Activated CD8-positive, alpha-beta memory T cell treated with anti-CD3 and anti-CD28 coated beads for 36 hours (primary cell): Measurements from ENCODE around the gene FBXW7. TPM values are rescaled to one million over a fixed set of nuclear protein-coding genes. Genes with fewer than 3 reads are reported as not detected.

Source experiments
- CTCF ChIA-PET: fragments of 350-600 bp; sonication (Branson Sonifier 250); formaldehyde crosslinking; loops from one replicate; lab custom pipeline; 2021; ENCODE audit warnings: antibody characterized with exemption; lab: Charles Lee
- POLR2A ChIA-PET: fragments of 350-600 bp; sonication (Branson Sonifier 250); formaldehyde crosslinking; loops from one replicate; lab custom pipeline; 2021; ENCODE audit warnings: antibody characterized with exemption; lab: Charles Lee
- total RNA-seq, 2 experiments: library from RNA; stranded (reverse); gene quantifications; one replicate each; pipeline ENCODE4 v1.2.3, GENCODE V29; 2021

FBXW7 gene
- total RNA-seq, 2 experiments from 2014 or later = 36.1 to 38.9 TPM

- POLR2A ChIA-PET = no interaction called here
- CTCF ChIA-PET = interaction anchor here (0.6 to 1.0 kb wide), 2 partner anchors 95 to 181 kb away, joined by 3 read pairs; no protein-coding TSS in a partner anchor
Measured at GRCh38 chr4:152459326-152459725, 76.6 kb downstream of the FBXW7 start.

- POLR2A ChIA-PET = interaction anchor here (0.8 kb wide), 1 partner anchor 1360 kb away, joined by 3 read pairs; the partner anchor contains the start of gene RPS3A
- CTCF ChIA-PET = interaction anchor here (0.6 to 1.0 kb wide), 3 partner anchors 95 to 356 kb away, joined by 3 to 4 read pairs (median 3); no protein-coding TSS in a partner anchor
Measured at GRCh38 chr4:152458801-152459302, 77.0 kb downstream of the FBXW7 start.

- CTCF ChIA-PET = interaction anchor here (1.1 kb wide), 1 partner anchor 25 kb away, joined by 3 read pairs; no protein-coding TSS in a partner anchor
Measured at GRCh38 chr4:152456609-152457008, 79.3 kb downstream of the FBXW7 start.

GRCh38 chr4:152455311-152455710, 80.6 kb downstream of the FBXW7 start:
- POLR2A ChIA-PET = no interaction called here
- CTCF ChIA-PET = interaction anchor here (0.8 kb wide), 1 partner anchor 229 kb away, joined by 3 read pairs; no protein-coding TSS in a partner anchor

More at GRCh38 chr4:152456609-152457008, 79.3 kb downstream of the FBXW7 start:
- POLR2A ChIA-PET = no interaction called here

- ChIA-PET CTCF (interaction anchor here (0.6 to 1.0 kb wide), 3 partner anchors 9 to 230 kb away, joined by 3 read pairs; no protein-coding TSS in a partner anchor), POLR2A (no interaction called here)
Measured at GRCh38 chr4:152454398-152455011, 81.4 kb downstream of the FBXW7 start.

- ChIA-PET POLR2A (no interaction called here), CTCF (interaction anchor here (0.6 kb wide), 1 partner anchor 32 kb away, joined by 4 read pairs; no protein-coding TSS in a partner anchor)
Measured at GRCh38 chr4:152451496-152451895, 84.4 kb downstream of the FBXW7 start.

- ChIA-PET POLR2A (no interaction called here), CTCF (no interaction called here)
Measured at GRCh38 chr4:152448854-152449253, 87.0 kb downstream of the FBXW7 start.

GRCh38 chr4:152448038-152448707, 87.7 kb downstream of the FBXW7 start:
- CTCF ChIA-PET = no interaction called here
- POLR2A ChIA-PET = no interaction called here

- CTCF ChIA-PET = no interaction called here
- POLR2A ChIA-PET = no interaction called here
Measured at GRCh38 chr4:152443859-152444258, 92.0 kb downstream of the FBXW7 start.

- ChIA-PET CTCF (no interaction called here), POLR2A (no interaction called here)
Measured at GRCh38 chr4:152437561-152437960, 98.3 kb downstream of the FBXW7 start.

GRCh38 chr4:152436384-152436783, 99.5 kb downstream of the FBXW7 start:
- ChIA-PET POLR2A (no interaction called here), CTCF (no interaction called here)

GRCh38 chr4:152434011-152434410, 101.9 kb downstream of the FBXW7 start:
- POLR2A ChIA-PET = no interaction called here
- CTCF ChIA-PET = interaction anchor here (1.1 kb wide), 1 partner anchor 201 kb away, joined by 3 read pairs; no protein-coding TSS in a partner anchor

GRCh38 chr4:152431784-152432183, 104.1 kb downstream of the FBXW7 start:
- CTCF ChIA-PET = no interaction called here

GRCh38 chr4:152431291-152431690, 104.6 kb downstream of the FBXW7 start:
- ChIA-PET POLR2A (no interaction called here), CTCF (no interaction called here)

More at GRCh38 chr4:152431784-152432183, 104.1 kb downstream of the FBXW7 start:
- POLR2A ChIA-PET = no interaction called here

- CTCF ChIA-PET = no interaction called here
- POLR2A ChIA-PET = no interaction called here
Measured at GRCh38 chr4:152430507-152430906, 105.4 kb downstream of the FBXW7 start.

- CTCF ChIA-PET = interaction anchor here (2.2 kb wide), 1 partner anchor 10 kb away, joined by 6 read pairs; no protein-coding TSS in a partner anchor
- POLR2A ChIA-PET = no interaction called here
Measured at GRCh38 chr4:152427981-152428380, 107.9 kb downstream of the FBXW7 start.

- CTCF ChIA-PET = no interaction called here
- POLR2A ChIA-PET = no interaction called here
Measured at GRCh38 chr4:152424977-152425376, 110.9 kb downstream of the FBXW7 start.

- ChIA-PET POLR2A (interaction anchor here (0.5 kb wide), 1 partner anchor 76 kb away, joined by 3 read pairs; no protein-coding TSS in a partner anchor), CTCF (no interaction called here)
Measured at GRCh38 chr4:152424396-152424795, 111.5 kb downstream of the FBXW7 start.

GRCh38 chr4:152422817-152423320, 113.0 kb downstream of the FBXW7 start:
- ChIA-PET CTCF (interaction anchor here (1.0 kb wide), 1 partner anchor 14 kb away, joined by 3 read pairs; no protein-coding TSS in a partner anchor), POLR2A (no interaction called here)

- POLR2A ChIA-PET = no interaction called here
Measured at GRCh38 chr4:152421576-152421975, 114.3 kb downstream of the FBXW7 start.

More at GRCh38 chr4:152421576-152421975, 114.3 kb downstream of the FBXW7 start:
- CTCF ChIA-PET = no interaction called here
